Stimulated activated CD8-positive, alpha-beta memory T cell treated with anti-CD3 and anti-CD28 coated beads, Interleukin-15, amount 100 ng/mL, for 24 hours (primary cell): ENCODE measurements around the gene C2CD2.

Experiments
- DNase-seq: peaks from one replicate; pipeline ENCODE4 v3.0.0-alpha.2; 2020; ENCODE audit warnings: low read depth

C2CD2 gene

GRCh38 chr21:41865002-41865777 lies 88.6 kb downstream of the C2CD2 start:
- DNase-seq, result no peak

DNA sequence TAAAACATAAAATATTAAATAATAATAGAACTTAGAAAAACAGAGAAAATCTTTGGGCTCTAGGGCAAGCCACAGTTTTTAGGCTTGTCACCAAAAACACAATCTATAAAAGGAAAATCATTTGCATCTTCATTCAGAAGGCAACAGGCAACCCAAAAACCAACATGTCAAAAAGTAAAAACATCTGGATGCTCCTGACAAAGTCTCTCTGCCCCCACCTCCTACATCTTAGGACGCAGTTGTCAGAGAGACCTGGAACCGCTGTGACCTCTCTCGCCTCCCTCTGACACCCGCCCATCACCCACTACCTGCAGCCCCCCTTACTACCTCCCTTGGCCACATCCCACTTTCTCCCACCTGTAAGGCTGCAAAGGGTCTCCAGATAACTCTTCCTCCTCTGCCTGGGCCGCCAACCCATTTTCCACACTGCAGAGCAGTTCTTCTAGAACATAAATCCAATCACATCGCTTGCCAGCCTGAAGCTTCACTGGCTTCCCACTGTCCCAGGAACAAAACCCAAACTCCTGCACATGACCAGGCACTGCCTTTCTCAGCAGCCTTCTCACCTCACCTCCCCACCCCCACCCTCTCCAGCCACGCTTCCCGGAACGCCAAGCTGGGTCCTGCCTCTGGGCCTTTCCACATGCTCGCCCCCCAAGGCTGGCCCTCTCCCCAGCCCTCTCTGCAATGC lies 89.4 kb downstream of the C2CD2 start:
- no peak for DNase-seq

- no peak for DNase-seq
These were observed 90.4 kb downstream of the C2CD2 start for GRCh38 chr21:41863439-41863740.

DNA sequence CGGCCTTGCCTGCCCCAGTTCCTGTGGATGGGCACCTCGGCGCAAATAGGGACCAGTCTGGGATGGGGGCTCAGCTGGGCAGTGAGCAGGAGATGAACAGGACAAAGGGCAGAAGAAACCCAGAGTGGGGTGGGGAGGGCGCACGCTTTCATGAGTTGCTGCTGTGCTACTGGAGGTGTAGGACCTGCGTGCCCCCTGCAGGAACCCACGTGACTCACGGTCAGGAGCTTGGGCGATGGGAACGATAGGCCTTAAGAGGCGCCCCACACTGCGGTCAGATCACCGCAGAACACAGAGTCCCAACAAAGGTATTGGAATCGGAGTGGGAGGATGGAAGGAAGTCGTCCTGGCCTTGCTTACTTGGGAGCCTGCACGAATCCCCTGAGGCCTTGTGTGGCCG lies 91.8 kb downstream of the C2CD2 start:
- DNase-seq, result no peak

DNA sequence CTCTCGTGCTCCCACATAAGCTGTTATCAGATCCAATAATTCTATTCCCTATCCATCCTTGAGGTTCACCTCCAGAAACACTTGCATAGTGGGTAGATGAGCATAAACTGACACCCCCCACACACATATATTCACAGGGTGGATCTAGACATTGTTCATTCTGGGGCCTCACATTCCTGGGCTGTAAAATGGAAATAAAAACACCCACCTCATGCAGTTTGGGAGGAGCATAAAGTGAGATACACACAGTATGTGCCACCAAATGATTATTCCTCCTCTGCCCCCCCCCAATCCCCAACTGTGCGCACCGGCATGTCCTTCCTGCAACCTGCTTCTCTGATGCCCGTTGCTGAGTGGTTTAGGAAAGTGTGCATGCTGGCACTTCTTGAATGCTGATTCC lies 92.6 kb downstream of the C2CD2 start:
- no peak for DNase-seq

DNA sequence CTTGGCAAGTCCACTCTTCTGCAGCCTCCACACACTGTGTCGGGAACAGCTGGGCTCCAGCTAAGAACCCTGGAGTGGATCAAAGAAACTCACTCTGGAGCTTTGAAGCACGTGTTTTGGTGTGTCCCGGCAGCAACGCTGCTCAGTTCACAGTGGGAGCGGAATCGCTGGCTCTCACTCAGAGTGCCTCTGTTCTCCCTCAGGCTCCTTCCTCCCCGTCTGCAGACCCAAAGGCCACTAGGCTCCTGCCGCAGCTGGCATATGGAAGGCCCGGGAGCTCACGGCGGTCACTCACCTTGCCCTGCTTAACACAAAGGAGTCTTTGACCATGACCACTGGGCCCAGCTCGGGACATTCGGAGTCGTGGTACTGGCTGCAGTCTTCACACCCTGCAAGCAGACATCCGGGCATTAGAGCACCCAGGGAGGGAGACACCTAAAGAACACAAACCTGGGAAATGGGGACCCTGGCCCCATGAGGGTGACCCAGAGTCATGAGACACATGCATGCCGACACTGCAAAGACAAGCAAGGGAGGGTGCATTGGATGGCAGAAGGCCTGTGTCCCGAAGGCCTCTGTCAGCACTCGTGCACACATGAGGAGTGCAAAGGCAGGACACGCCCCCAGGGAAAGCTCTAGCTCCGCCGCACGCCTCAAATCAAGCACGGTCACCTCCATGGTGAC lies 94.4 kb downstream of the C2CD2 start:
- no peak for DNase-seq

DNA sequence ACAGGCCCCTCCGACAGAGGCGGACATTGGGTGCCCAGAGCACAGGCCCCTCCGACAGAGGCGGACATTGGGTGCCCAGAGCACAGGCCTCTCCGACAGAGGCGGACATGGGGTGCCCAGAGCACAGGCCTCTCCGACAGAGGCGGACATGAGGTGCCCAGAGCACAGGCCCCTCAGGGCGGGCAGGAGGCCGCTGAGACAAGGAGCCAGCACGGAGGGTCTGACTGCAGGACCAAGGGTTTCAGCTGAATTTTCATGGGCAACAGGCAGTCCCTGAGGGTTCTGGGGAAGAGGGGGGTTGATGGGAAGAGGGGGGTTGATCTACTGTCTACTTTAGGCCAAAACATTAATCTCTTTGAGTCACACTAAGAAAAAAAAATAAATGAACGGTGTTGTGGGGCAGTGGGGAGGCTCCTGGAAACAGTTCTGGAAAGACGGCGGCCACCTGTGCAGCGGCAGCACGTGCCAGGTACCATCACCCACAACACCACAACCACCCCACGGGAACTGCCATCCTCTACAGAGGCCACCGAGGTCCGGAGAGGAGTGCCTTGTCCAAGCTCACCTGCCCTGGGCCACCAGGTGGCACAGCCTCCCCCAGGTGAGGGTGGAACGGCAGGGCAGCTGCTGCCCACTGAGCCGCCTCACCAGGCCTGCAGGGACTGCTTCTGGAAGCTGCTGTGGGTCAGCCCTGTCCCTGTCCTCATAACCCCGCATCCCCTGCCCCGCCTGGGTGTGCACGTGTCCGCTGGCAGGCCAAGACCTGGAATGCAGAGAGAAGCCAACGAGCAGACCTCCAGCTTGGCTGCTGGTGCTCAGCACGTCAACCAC lies 95.1 kb downstream of the C2CD2 start:
- DNase-seq, result no peak

- DNase-seq, result no peak
These were observed 96.0 kb downstream of the C2CD2 start for GRCh38 chr21:41857771-41858300.

- DNase-seq, result no peak
These were observed 97.2 kb downstream of the C2CD2 start for GRCh38 chr21:41856572-41856971.

DNA sequence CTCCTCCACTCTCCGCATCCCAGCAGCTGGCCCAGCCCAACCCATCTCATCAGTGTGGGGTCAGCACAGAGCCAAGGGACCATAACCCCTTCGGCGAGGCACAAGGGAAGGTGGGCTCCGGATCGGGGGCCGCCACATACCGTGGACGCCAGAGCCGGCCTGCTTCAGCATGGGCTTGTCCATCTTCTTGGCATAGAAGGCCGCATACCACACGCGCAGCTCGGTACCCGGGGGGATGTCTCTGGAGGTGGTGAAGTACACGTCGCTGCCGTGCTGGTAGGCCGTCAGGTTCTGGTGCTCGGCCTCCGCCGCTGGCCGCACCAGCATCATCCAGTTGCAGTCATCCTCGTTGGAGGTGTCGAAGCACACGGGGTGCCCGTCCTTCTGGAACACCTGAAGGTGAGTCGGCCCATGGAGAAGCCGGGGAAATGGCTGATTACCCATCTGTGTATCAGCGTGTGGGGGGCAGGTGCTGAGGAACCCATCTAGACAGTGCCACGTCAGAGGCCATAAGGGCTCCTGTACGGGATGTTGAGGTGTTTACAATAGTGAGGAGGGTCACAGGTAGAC lies 99.3 kb downstream of the C2CD2 start:
- no peak for DNase-seq

DNA sequence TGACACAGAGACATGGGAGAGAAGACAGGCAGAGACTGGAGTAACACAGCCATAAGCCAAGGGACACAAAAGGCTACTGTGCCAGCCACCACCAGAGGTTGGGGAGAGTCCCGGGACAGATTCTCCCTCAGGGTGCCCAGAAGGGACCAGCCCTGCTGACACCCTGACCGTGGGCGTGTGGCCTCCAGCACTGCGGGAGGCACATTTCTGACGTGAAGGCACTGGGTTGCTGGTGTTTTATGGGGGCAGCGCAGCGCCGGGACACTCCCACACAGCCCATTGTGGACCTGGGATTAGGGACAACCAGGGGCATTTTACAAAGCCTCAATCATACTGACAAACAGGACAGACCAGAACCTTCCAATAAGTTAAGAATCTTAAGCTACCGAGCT lies 100.9 kb downstream of the C2CD2 start:
- no peak for DNase-seq

DNA sequence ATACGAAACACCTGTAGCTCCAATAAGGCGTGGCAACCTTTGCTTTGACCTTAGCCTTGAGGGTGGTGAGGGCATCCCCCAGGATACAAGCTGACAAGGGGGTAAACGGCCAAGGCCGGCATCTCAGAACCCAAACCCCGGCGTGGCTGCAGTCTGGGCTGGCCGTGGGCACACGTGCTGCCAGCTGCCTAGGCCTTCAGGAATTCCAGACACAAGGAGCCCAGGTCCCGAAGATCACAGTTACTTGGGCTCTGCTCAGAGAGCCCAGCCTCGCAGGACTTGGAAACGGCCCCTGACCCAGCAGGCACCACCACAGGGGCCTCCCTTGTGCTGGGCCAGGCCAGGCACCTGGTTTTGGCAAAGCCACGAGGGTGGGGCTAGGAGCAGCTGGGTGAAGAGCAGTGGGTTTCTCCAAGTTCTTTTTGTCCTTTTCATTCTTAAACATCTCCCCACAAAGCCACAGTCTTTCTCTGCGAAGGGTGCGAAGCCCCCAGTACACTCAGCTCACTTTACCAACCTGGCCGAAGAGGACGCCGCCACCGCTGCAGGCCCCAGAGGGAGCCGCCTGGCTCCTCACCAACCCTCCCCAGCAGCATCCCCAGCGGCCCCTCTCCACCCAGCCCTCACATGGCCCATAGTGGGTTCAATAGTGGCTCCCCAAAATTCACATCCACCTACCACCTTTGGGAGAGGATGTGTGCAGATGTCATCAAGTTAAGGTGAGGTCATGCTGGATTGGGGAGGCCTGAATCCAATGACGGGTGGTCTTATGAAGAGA lies 101.5 kb downstream of the C2CD2 start:
- no peak for DNase-seq

DNA sequence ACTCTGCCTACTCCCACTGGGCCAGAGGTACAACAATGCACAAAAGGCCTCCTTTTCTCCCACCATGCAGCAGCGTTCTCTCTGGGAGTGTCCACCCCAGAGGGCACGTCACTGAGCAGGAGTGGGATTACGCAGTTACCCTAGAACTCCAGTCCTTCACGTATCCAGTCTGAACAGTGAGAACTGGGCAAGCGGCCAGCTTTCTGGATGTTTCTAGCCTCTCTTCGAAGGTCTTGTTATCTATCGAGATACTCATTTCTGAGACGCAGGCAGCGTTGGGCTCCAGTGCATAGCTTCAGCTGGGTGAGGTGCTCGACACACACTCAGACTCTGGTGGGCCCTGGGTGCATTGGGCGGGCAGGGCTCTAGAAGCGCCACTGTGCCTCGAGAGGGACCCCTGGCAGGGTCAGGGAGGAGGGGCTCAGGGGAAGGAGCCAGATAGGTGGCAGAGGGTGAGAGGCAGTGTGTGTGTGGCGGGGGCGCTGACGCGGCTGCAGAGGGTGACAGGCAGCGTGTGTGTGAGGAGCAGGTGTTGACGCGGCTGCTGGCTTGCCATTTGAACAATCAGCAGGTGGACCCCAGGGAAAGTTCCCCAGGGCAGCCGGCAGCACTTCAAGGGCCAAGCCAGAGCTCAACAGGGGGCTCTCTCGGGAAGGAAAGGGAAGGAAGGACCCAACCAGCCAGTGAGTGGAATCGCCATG lies 102.6 kb downstream of the C2CD2 start:
- no peak for DNase-seq

DNA sequence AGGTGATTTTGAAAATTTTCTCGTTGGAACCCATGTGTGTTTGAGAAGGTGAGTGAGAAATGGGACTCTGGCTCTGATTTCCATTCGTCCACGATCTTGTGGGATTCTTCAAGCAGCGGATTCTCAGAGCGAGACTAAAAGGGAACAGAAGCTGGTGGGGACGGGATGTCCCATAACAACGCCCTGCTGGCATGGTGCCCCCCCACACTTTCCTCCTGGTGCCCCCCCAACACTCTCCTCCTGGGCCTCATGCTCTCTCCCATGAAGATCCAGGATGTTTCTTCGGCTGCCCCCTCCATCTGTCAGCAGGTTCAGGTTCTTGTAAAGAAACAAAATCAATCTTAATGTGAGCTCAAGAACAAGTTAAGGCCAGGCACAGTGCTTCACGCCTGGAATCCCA lies 103.7 kb downstream of the C2CD2 start:
- no peak for DNase-seq

DNA sequence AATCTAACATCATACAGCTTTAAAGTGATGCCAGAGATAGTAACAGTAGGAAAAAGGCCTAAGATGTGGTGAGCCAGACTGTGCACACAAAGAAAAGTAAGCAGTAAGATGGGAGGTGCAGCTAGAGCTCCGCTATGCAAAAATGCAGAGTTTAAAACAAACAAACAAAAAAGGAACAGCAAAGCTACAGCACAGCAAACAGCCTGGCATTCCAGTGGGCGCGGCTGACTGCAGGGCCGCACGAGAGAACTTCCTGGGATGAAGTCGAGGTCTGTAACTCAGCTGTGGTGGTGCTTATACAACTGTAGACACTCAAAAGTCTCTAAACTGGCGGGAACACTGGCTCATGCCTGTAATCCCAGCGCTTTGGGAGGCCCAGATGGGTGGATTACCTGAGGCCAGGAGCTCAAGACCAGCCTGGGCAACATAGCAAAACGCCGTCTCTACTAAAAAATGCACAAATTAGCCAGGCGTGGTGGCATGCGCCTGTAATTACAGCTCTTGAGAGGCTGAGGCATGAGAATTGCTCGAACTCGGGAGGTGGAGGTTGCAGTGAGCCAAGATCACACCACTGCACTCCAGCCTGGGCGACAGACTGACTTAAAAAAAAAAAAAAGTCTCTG lies 104.7 kb downstream of the C2CD2 start:
- no peak for DNase-seq

- DNase-seq, result no peak
These were observed 105.3 kb downstream of the C2CD2 start for GRCh38 chr21:41848533-41848932.

GRCh38 chr21:41847066-41847804 lies 106.6 kb downstream of the C2CD2 start:
- no peak for DNase-seq

GRCh38 chr21:41846536-41846935 lies 107.3 kb downstream of the C2CD2 start:
- DNase-seq, result no peak

DNA sequence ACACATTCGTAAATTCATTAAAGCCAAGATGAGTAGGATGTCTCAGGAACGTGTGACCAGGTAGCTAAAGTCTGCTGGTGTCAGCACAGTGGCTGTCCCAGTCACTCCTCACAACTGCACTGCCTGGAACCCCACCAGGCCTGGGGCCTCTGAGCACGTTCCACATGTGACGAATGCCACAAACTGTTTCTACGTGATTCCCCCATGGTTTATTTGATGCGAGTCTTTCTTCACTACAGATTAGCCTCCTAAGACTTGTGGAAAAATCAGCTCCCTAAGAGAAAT lies 107.8 kb downstream of the C2CD2 start:
- DNase-seq, result no peak
